CD4-positive, alpha-beta T cell (primary cell): ENCODE data around the gene HSD11B2. TPM values are rescaled to one million over a fixed set of nuclear protein-coding genes. Genes with fewer than 3 reads are reported as not detected.

ENCODE experiments used
- ATAC-seq: fragments of 200-7000 bp; cut with Tn5 transposase; one replicate; pipeline ENCODE4 v1.10.0; 2022; ENCODE audit warnings: mild to moderate bottlenecking; ENCODE audit not compliant: poor library complexity
- CTCF ChIA-PET: fragments of 350-600 bp; sonication (Branson Sonifier 250); formaldehyde crosslinking; loops from one replicate; lab custom pipeline; 2021; ENCODE audit warnings: antibody characterized with exemption, inconsistent platforms; lab: Charles Lee
- POLR2A ChIA-PET: fragments of 350-600 bp; sonication (Branson Sonifier 250); formaldehyde crosslinking; loops from one replicate; lab custom pipeline; 2021; ENCODE audit warnings: antibody characterized with exemption, inconsistent platforms; lab: Charles Lee
- DNase-seq, 14 experiments: peaks; one replicate each; pipeline ENCODE4 v3.0.0-alpha.2; 2013 to 2020; ENCODE audit warnings: mixed read lengths in 2 of 14
- H3K27ac ChIP-seq, 2 donors: one replicate each; pipeline versions ENCODE4 v1.5.1 to v1.7.0; 2013; ENCODE audit warnings: low read length in 2 of 2, low read depth in 1 of 2, mild to moderate bottlenecking in 1 of 2
- H3K27me3 ChIP-seq, 2 experiments: 1 replicate in 1 of 2; 2 replicates in 1 of 2; pipeline versions ENCODE4 v1.6.1 to v1.7.0; 2013; ENCODE audit warnings: low read length in 2 of 2, control low read depth in 1 of 2, mild to moderate bottlenecking in 1 of 2, moderate library complexity in 1 of 2; ENCODE audit not compliant: insufficient read depth in 2 of 2, control insufficient read depth in 1 of 2
- H3K36me3 ChIP-seq: one replicate; pipeline ENCODE4 v1.6.1; 2013; ENCODE audit warnings: low read length, control low read depth; ENCODE audit not compliant: insufficient read depth
- H3K4me1 ChIP-seq: one replicate; pipeline ENCODE4 v1.6.1; 2013; ENCODE audit warnings: low read length, control low read depth; ENCODE audit not compliant: insufficient read depth
- H3K4me3 ChIP-seq: one replicate; pipeline ENCODE4 v1.5.1; 2013; ENCODE audit warnings: mild to moderate bottlenecking, low read length, moderate library complexity
- H3K9me3 ChIP-seq, 2 experiments: 1 replicate in 1 of 2; 2 replicates in 1 of 2; pipeline versions ENCODE4 v1.6.1 to v1.7.0; 2013; ENCODE audit warnings: low read length in 2 of 2, mild to moderate bottlenecking in 2 of 2, control low read depth in 1 of 2, moderate library complexity in 1 of 2; ENCODE audit not compliant: control insufficient read depth in 1 of 2, insufficient read depth in 1 of 2
- H3K27ac Mint-ChIP-seq: one replicate; pipeline ENCODE4 v1.8.0; 2020; ENCODE audit warnings: mixed read lengths
- H3K27me3 Mint-ChIP-seq: one replicate; pipeline ENCODE4 v1.8.0; 2021; ENCODE audit warnings: mixed read lengths
- H3K36me3 Mint-ChIP-seq: one replicate; pipeline ENCODE4 v1.8.0; 2021; ENCODE audit warnings: low read depth, mixed read lengths
- H3K4me1 Mint-ChIP-seq: one replicate; pipeline ENCODE4 v1.8.0; 2021; ENCODE audit warnings: low read depth, mixed read lengths
- H3K4me3 Mint-ChIP-seq: one replicate; pipeline ENCODE4 v1.8.0; 2020; ENCODE audit warnings: mild to moderate bottlenecking, mixed read lengths
- H3K9me3 Mint-ChIP-seq: one replicate; pipeline ENCODE4 v1.8.0; 2020; ENCODE audit warnings: mixed read lengths
- CTCF ChIP-seq: fragments of 200-600 bp; IDR thresholded peaks from one replicate; pipeline ENCODE4 v1.8.0; 2022; ENCODE audit warnings: antibody characterized with exemption, mild to moderate bottlenecking
- intact Hi-C, 2 experiments: fragments of 100-400 bp; cut with DNase I in 1 of 2; cut with micrococcal nuclease in 1 of 2; formaldehyde crosslinking; loops; one replicate each; pipeline versions ENCODE4 v1.15.1 to v1.9.0; 2023 to 2025; cut with DNase I, micrococcal nuclease
- total RNA-seq, 174 experiments: library from RNA in 2 of 174; stranded (reverse) in 2 of 174; gene quantifications; one replicate each; pipeline ENCODE4 v1.2.3 and lab custom pipeline; 2021 to 2026

The HSD11B2 gene
- total RNA-seq, 2 experiments from 2014 or later: not detected

GRCh38 chr16:67454104-67454503 lies 23.2 kb downstream of the HSD11B2 start:
- no peak overlapping the region for H3K27ac ChIP-seq
- Mint-ChIP-seq H3K36me3 (peaks cover 60% of the 10 kb centered on the region), H3K27me3 (no peaks in the 10 kb centered on the region), H3K4me1 (peaks cover 16% of the 10 kb centered on the region), H3K4me3 (peak overlapping the region; percentile 7), H3K27ac (peak overlapping the region; percentile 37), H3K9me3 (no peaks in the 10 kb centered on the region)
- H3K27me3 ChIP-seq: no peaks in the 10 kb centered on the region
- intact Hi-C loops: loop anchor here in 1 of 2 experiments (10.0 kb wide), 1 partner anchor 309 kb away; no protein-coding TSS in a partner anchor
- POLR2A ChIA-PET: no interaction called here
- ATAC-seq: no peak
- peaks cover 53% of the 10 kb centered on the region for H3K36me3 ChIP-seq
- CTCF ChIA-PET: no interaction called here
- H3K4me1 ChIP-seq: no peaks in the 10 kb centered on the region
- H3K4me3 ChIP-seq: no peak overlapping the region
- no peaks in the 10 kb centered on the region for H3K9me3 ChIP-seq
- DNase-seq: no peak
- TF ChIP-seq CTCF: no peak

DNA sequence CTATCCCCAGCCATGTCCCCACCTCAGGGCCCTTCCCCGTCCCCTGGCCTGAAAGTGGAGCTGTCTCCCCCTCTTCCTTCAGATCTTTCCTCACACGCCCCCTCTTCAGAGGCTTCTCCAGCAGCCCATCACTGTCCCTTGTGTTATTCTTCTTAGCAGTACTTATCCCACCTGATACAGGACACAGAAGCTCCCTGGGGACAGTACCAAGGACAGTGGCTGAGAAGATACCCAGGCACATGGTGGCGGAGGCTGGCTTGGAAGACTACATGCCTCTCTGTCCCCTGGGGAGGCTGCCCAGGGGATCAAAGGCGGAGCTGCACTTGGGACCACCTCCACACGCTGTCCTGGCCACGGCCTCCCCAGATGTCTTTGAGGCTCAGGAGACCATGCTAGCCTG lies 23.9 kb downstream of the HSD11B2 start:
- no peak for TF ChIP-seq CTCF
- H3K4me1 ChIP-seq: peaks cover 6% of the 10 kb centered on the region
- no peak overlapping the region for H3K27ac ChIP-seq
- H3K36me3 Mint-ChIP-seq: peaks cover 52% of the 10 kb centered on the region
- H3K27me3 ChIP-seq: no peaks in the 10 kb centered on the region
- H3K9me3 ChIP-seq: no peaks in the 10 kb centered on the region
- H3K4me3 Mint-ChIP-seq: no peak overlapping the region
- no peak overlapping the region for H3K27ac Mint-ChIP-seq
- no peaks in the 10 kb centered on the region for H3K27me3 Mint-ChIP-seq
- intact Hi-C loops: loop anchor here in 1 of 2 experiments (10.0 kb wide), 1 partner anchor 310 kb away; no protein-coding TSS in a partner anchor
- DNase-seq (no peak), ATAC-seq (no peak)
- ChIA-PET POLR2A (no interaction called here), CTCF (no interaction called here)
- H3K4me3 ChIP-seq: no peak overlapping the region
- H3K36me3 ChIP-seq: peaks cover 50% of the 10 kb centered on the region
- H3K9me3 Mint-ChIP-seq: no peaks in the 10 kb centered on the region
- peaks cover 16% of the 10 kb centered on the region for H3K4me1 Mint-ChIP-seq

DNA sequence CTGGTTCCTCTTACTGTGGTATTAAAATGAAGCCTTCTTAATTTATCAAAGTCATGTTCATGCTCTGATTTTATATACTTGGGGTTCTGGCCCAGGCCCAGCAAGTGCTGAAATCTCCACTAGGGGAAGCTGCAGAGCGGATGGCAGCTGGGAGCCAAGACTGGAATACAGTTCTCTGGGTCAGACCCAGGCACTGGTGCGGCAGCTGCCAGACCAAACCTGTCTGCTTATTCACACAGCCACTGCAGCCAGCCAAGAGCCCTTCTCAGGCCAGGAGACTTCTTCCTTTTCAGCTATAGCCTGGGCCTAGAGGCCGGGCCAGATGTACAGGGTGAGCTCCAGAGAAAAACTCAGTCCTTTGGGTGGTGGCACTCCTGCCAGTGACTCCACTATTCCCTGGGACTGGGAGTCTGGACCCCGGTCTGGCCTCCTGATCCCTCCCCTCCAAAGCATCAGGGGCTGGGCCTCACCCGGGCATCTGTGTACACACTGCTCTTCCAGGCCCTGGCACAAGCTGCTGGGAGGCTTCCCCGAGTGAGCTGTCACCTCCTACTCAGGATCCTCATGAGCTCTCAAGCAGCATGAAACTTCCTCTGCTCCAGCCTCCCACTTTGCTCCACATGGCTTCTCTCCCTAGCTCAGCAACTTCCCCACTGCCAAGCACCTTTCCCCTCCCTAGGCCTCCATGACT lies 25.6 kb downstream of the HSD11B2 start:
- no peak overlapping the region for H3K4me3 ChIP-seq
- DNase-seq: no peak
- Mint-ChIP-seq H3K27ac (no peak overlapping the region), H3K4me1 (peaks cover 22% of the 10 kb centered on the region), H3K4me3 (no peak overlapping the region), H3K27me3 (no peaks in the 10 kb centered on the region), H3K9me3 (no peaks in the 10 kb centered on the region), H3K36me3 (peaks cover 38% of the 10 kb centered on the region)
- ATAC-seq: peak; percentile 32
- ChIA-PET CTCF (no interaction called here), POLR2A (no interaction called here)
- no peak overlapping the region for H3K27ac ChIP-seq
- no peaks in the 10 kb centered on the region for H3K27me3 ChIP-seq
- H3K9me3 ChIP-seq: no peaks in the 10 kb centered on the region
- peaks cover 14% of the 10 kb centered on the region for H3K4me1 ChIP-seq
- no peak for TF ChIP-seq CTCF
- intact Hi-C loops: loop anchor here in 1 of 2 experiments (10.0 kb wide), 1 partner anchor 312 kb away; no protein-coding TSS in a partner anchor
- peaks cover 53% of the 10 kb centered on the region for H3K36me3 ChIP-seq
